Ovary (tissue), 9 donors: ENCODE data around the gene FHIP1B. TPM values are rescaled to one million over a fixed set of nuclear protein-coding genes. Genes with fewer than 3 reads are reported as not detected.

Experiments
- DNase-seq, 5 donors: peaks; one replicate each; pipeline ENCODE4 v3.0.0-alpha.2; 2019 to 2020
- H3K27ac ChIP-seq, 2 donors: fragments of 200-600 bp; one replicate each; pipeline versions ENCODE4 v1.5.1 to v1.8.0; 2019 to 2022
- H3K27me3 ChIP-seq: fragments of 200-600 bp; one replicate; pipeline ENCODE4 v1.8.0; 2022
- H3K36me3 ChIP-seq: fragments of 200-600 bp; sonication (generic); one replicate; pipeline ENCODE4 v1.5.1; 2019
- H3K4me1 ChIP-seq: one replicate; pipeline ENCODE4 v1.8.1; 2013; ENCODE audit warnings: mild to moderate bottlenecking, moderate library complexity; ENCODE audit not compliant: insufficient read depth
- H3K4me3 ChIP-seq: fragments of 200-600 bp; sonication (generic); one replicate; pipeline ENCODE4 v1.5.1; 2017
- H3K9me3 ChIP-seq, 2 donors: fragments of 200-600 bp in 1 of 2; sonication (generic) in 1 of 2; one replicate each; pipeline versions ENCODE4 v1.5.1 to v1.8.1; 2013 to 2019; ENCODE audit warnings: mild to moderate bottlenecking in 1 of 2, moderate library complexity in 1 of 2
- CTCF ChIP-seq, 3 donors: fragments of 450-650 bp in 2 of 3; fragments of 200-600 bp in 1 of 3; IDR thresholded peaks; one replicate each; pipeline versions ENCODE4 v1.5.1 to v1.8.0; 2016 to 2022; ENCODE audit warnings: antibody characterized with exemption in 3 of 3, mild to moderate bottlenecking in 1 of 3
- EP300 ChIP-seq: sonication (generic); formaldehyde crosslinking; IDR thresholded peaks from one replicate; pipeline ENCODE4 v1.6.1; 2017; ENCODE audit warnings: antibody characterized with exemption
- POLR2A ChIP-seq: fragments of 450-650 bp; IDR thresholded peaks from one replicate; pipeline ENCODE4 v1.6.1; 2017; ENCODE audit warnings: antibody characterized with exemption, mild to moderate bottlenecking, moderate library complexity
- WGBS, 3 donors: extraction: QIAGEN DNeasy Blood & Tissue Kit in 1 of 3; methylation state at CpG; one replicate each; pipeline versions ENCODE4 v1.1.5 to v1.1.7; 2013 to 2017; 5-methylcytosine and 5-hydroxymethylcytosine counted together
- intact Hi-C, 4 donors: fragments of 100-400 bp; cut with DNase I; formaldehyde crosslinking; loops; one replicate each; pipeline versions ENCODE4 v1.11.0 to v1.15.1; 2022 to 2023
- polyA plus RNA-seq, 2 donors: library from polyadenylated mRNA; stranded (reverse); fragments of 200-250 nt in 1 of 2; fragments of 350-450 nt in 1 of 2; fragmentation: Illumina TruSeq in 1 of 2; extraction: RNeasy Lipid Tissue Mini Kit (QIAGEN cat#74804) in 1 of 2; gene quantifications; one replicate each; pipeline ENCODE4 v1.2.3, GENCODE V29; 2013 to 2014
- total RNA-seq, 7 donors: library from RNA; depleted of rRNA in 2 of 7; stranded (reverse); fragments of >200 nt in 2 of 7; fragmentation: NEBNext Ultra II Directional in 3 of 7; extraction: Animal tissue kit (Norgen Biotek cat#: 25700) in 3 of 7; gene quantifications; one replicate each; pipeline versions ENCODE4 v1.1.0 to v1.2.4, GENCODE V29; 2016 to 2023
- donor health status: DM: no; HTN: no; CAD: no; lungs with moderate emphysema.
- donor health status: DM: no; HTN: no; CAD: no.
- donor health status: Bipolar disorder and iron deficiency.
- donor health status: DM: yes; HTN: yes; CAD: no.
- donor health status: DM: no; HTN: no; CAD: no.
- donor health status: DM: yes; HTN: yes; CAD: no.

Gene FHIP1B
- total and polyA plus RNA-seq, 9 donors = 15.9 to 59.1 (median 35.7) TPM

- TF ChIP-seq POLR2A (no peak), EP300 (no peak), CTCF (IDR thresholded peaks at IDR 0.05) (no peak)
- Histone ChIP-seq H3K4me3 (no peak overlapping the region), H3K36me3 (no peaks in the 10 kb centered on the region), H3K27me3 (no peaks in the 10 kb centered on the region), H3K9me3 (no peaks in the 10 kb centered on the region), H3K4me1 (no peaks in the 10 kb centered on the region), H3K27ac (no peak overlapping the region)
- intact Hi-C loops = loop anchor here in 1 of 4 donors (5.0 kb wide), 1 partner anchor 51 kb away; no protein-coding TSS in a partner anchor
- no peak for DNase-seq
Observed at GRCh38 chr11:6191742-6192141, 42.7 kb downstream of the FHIP1B start.

- DNase-seq = no peak
- Histone ChIP-seq H3K27ac (no peak overlapping the region), H3K4me3 (no peak overlapping the region), H3K4me1 (no peaks in the 10 kb centered on the region), H3K36me3 (no peaks in the 10 kb centered on the region), H3K9me3 (no peaks in the 10 kb centered on the region), H3K27me3 (no peaks in the 10 kb centered on the region)
- TF ChIP-seq POLR2A = no peak
- WGBS, 3 donors = 53 to 62% (median 57%) methylated on average over 2 of the region's 2 CpGs
- intact Hi-C loops = no loop called here
Observed at GRCh38 chr11:6175440-6175839, 59.0 kb downstream of the FHIP1B start.

DNA sequence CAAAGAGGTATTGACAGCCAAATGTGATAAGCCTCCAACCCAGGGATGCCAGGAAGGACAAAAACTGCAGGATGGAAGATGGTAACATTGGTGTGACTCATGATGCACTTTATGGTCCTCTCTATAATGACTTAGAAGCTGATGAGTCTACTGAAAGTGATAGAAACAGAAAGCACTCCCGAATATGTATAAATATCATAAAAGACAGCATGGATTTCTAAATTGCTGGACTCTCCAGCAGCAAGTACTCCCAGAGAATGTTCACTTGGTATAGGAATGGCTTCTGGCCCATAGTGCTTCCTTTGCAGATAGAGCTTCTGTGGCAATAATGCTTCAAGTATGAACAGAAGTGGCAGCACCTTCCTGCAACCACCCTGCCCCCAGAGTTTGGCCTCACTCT, 64.2 kb downstream of the FHIP1B start, which contains the start of gene OR52B2:
OR52B2 (minus strand) TSS at position 101 of the 400 bp plus-strand sequence; CDS start at position 101, 0 bp downstream.
- no peak for DNase-seq
- Histone ChIP-seq H3K36me3 (no peaks in the 10 kb centered on the region), H3K4me1 (no peaks in the 10 kb centered on the region), H3K27me3 (no peaks in the 10 kb centered on the region), H3K4me3 (no peak within 1 kb of the TSS), H3K27ac (no peak within 1 kb of the TSS), H3K9me3 (no peaks in the 10 kb centered on the region)
- intact Hi-C loops = no loop called here
- 80 to 90% (median 82%) methylated on average over 1 of the region's 1 CpG for WGBS, 3 donors
- TF ChIP-seq EP300 (no peak), POLR2A (no peak), CTCF (IDR thresholded peaks at IDR 0.05) (no peak)

Other genes starting within 250 kb of the FHIP1B start
- gene OR52L1, start 247.7 kb downstream of the FHIP1B start, total RNA-seq = not detected
- not detected for gene OR52L1, start 247.7 kb downstream of the FHIP1B start, polyA plus RNA-seq
- under 1 TPM in 2 of 7 donors, not detected in 5; 0.07 to 0.10 TPM for gene OR56A4, start 227.7 kb downstream of the FHIP1B start, total RNA-seq
- not detected for gene OR56A4, start 227.7 kb downstream of the FHIP1B start, polyA plus RNA-seq
- gene OR56A1, start 203.9 kb downstream of the FHIP1B start, total RNA-seq = under 1 TPM in 1 of 7 donors, not detected in 6; 0.02 TPM
- gene OR56A1, start 203.9 kb downstream of the FHIP1B start, polyA plus RNA-seq = not detected
- gene OR56B4, start 127.0 kb downstream of the FHIP1B start, total RNA-seq = not detected
- gene OR56B4, start 127.0 kb downstream of the FHIP1B start, polyA plus RNA-seq = not detected
- not detected for gene OR52B2, start 64.3 kb downstream of the FHIP1B start, total RNA-seq
- not detected for gene OR52B2, start 64.3 kb downstream of the FHIP1B start, polyA plus RNA-seq
- not detected for gene OR52W1, start 35.4 kb downstream of the FHIP1B start, total RNA-seq
- gene OR52W1, start 35.4 kb downstream of the FHIP1B start, polyA plus RNA-seq = not detected
- not detected for gene C11orf42, start 29.1 kb downstream of the FHIP1B start, total RNA-seq
- gene C11orf42, start 29.1 kb downstream of the FHIP1B start, polyA plus RNA-seq = not detected
- gene CNGA4, start 4.5 kb upstream of the FHIP1B start, total RNA-seq = 1 to 10 TPM in 2 of 7 donors, under 1 TPM in 5; 0.18 to 2.9 (median 0.72) TPM
- gene CNGA4, start 4.5 kb upstream of the FHIP1B start, polyA plus RNA-seq = under 1 TPM; 0.10 to 0.38 TPM
- gene CCKBR, start 25.2 kb upstream of the FHIP1B start, total RNA-seq = 1 to 10 TPM in 1 of 7 donors, under 1 TPM in 2, not detected in 4; 0.42 to 4.3 (median 0.80) TPM
- gene CCKBR, start 25.2 kb upstream of the FHIP1B start, polyA plus RNA-seq = 1 to 10 TPM in 1 of 2 donors, under 1 TPM in 1; 0.35 to 8.1 TPM
- gene CAVIN3, start 85.9 kb upstream of the FHIP1B start, total RNA-seq = 100 to 1,000 TPM in 1 of 7 donors, 10 to 100 TPM in 6; 43.3 to 119 (median 70.3) TPM
- gene CAVIN3, start 85.9 kb upstream of the FHIP1B start, polyA plus RNA-seq = 10 to 100 TPM; 36.7 to 61.2 TPM
- gene SMPD1, start 155.8 kb upstream of the FHIP1B start, total RNA-seq = 10 to 100 TPM; 12.9 to 35.4 (median 30.7) TPM
- 10 to 100 TPM; 16.8 to 50.5 TPM for gene SMPD1, start 155.8 kb upstream of the FHIP1B start, polyA plus RNA-seq
- 10 to 100 TPM; 50.1 to 90.9 (median 60.4) TPM for gene APBB1, start 184.5 kb upstream of the FHIP1B start, total RNA-seq
- gene APBB1, start 184.5 kb upstream of the FHIP1B start, polyA plus RNA-seq = 10 to 100 TPM; 34.1 to 57.7 TPM
- 1 to 10 TPM in 5 of 7 donors, under 1 TPM in 2; 0.46 to 4.1 (median 2.4) TPM for gene HPX, start 206.4 kb upstream of the FHIP1B start, total RNA-seq
- gene HPX, start 206.4 kb upstream of the FHIP1B start, polyA plus RNA-seq = 1 to 10 TPM in 1 of 2 donors, under 1 TPM in 1; 0.48 to 1.1 TPM
- gene TRIM3, start 239.3 kb upstream of the FHIP1B start, total RNA-seq = 10 to 100 TPM in 6 of 7 donors, 1 to 10 TPM in 1; 9.7 to 27.4 (median 19.7) TPM
- gene TRIM3, start 239.3 kb upstream of the FHIP1B start, polyA plus RNA-seq = 10 to 100 TPM; 13.6 to 14.7 TPM
- 10 to 100 TPM; 43.6 to 70.4 (median 49.5) TPM for gene ARFIP2, start 246.7 kb upstream of the FHIP1B start, total RNA-seq
- 10 to 100 TPM; 35.8 to 37.8 TPM for gene ARFIP2, start 246.7 kb upstream of the FHIP1B start, polyA plus RNA-seq
- gene TIMM10B, start 246.9 kb upstream of the FHIP1B start, total RNA-seq = 10 to 100 TPM; 21.8 to 64.7 (median 38.4) TPM
- gene TIMM10B, start 246.9 kb upstream of the FHIP1B start, polyA plus RNA-seq = 10 to 100 TPM; 19.4 to 52.1 TPM